Measurements from ENCODE around the gene ATP2B2. TPM values are rescaled to one million over a fixed set of nuclear protein-coding genes. Genes with fewer than 3 reads are reported as not detected.

Gene ATP2B2
- total and polyA plus RNA-seq, 2 donors from 2014 or later: 0.19 to 0.22 TPM

- FAIRE-seq (no peak), DNase-seq (peak in 3 of 5 donors; percentile 39 to 66 (median 57))
- intact Hi-C loops (cut with DNase I): no loop called here
- Histone ChIP-seq H3K9me3 (ENCODE audit: control insufficient read depth in 2 of 3, insufficient read depth in 1 of 3, low read length in 3 of 3) (no peaks in the 10 kb centered on the region), H3K4me3 (ENCODE audit: low read length in 3 of 3) (no peak overlapping the region), H3K27me3 (ENCODE audit: control insufficient read depth, insufficient read depth, low read length) (no peaks in the 10 kb centered on the region), H3K27ac (ENCODE audit: low read depth in 2 of 2, low read length in 2 of 2) (no peak overlapping the region), H3K9ac (ENCODE audit: low read length in 3 of 3) (no peak overlapping the region), H3K4me1 (ENCODE audit: control insufficient read depth in 2 of 3, insufficient read depth in 2 of 3, low read depth in 1 of 3, low read length in 3 of 3) (peaks cover 0 to 9% (median 0%) of the 10 kb centered on the region in 3 donors), H3K36me3 (ENCODE audit: control insufficient read depth in 2 of 3, insufficient read depth in 3 of 3, low read length in 3 of 3) (peaks cover 0 to 10% (median 0%) of the 10 kb centered on the region in 3 donors)
- no peak for TF ChIP-seq CTCF (IDR thresholded peaks at IDR 0.05; ENCODE audit: borderline replicate concordance, extremely low read depth, insufficient read depth)
These were observed 215.5 kb downstream of the ATP2B2 start for GRCh38 chr3:10289787-10290355.

GRCh38 chr3:10289077-10289476 lies 216.3 kb downstream of the ATP2B2 start:
- TF ChIP-seq CTCF (IDR thresholded peaks at IDR 0.05; ENCODE audit: borderline replicate concordance, extremely low read depth, insufficient read depth): no peak
- Histone ChIP-seq H3K9ac (ENCODE audit: low read length in 3 of 3) (no peak overlapping the region), H3K9me3 (ENCODE audit: control insufficient read depth in 2 of 3, insufficient read depth in 1 of 3, low read length in 3 of 3) (no peaks in the 10 kb centered on the region), H3K4me1 (ENCODE audit: control insufficient read depth in 2 of 3, insufficient read depth in 2 of 3, low read depth in 1 of 3, low read length in 3 of 3) (peaks cover 0 to 11% (median 0%) of the 10 kb centered on the region in 3 donors), H3K36me3 (ENCODE audit: control insufficient read depth in 2 of 3, insufficient read depth in 3 of 3, low read length in 3 of 3) (peaks cover 0 to 10% (median 0%) of the 10 kb centered on the region in 3 donors), H3K4me3 (ENCODE audit: low read length in 3 of 3) (no peak overlapping the region), H3K27me3 (ENCODE audit: control insufficient read depth, insufficient read depth, low read length) (no peaks in the 10 kb centered on the region), H3K27ac (ENCODE audit: low read depth in 2 of 2, low read length in 2 of 2) (no peak overlapping the region)
- intact Hi-C loops (cut with DNase I): no loop called here
- DNase-seq (no peak), FAIRE-seq (no peak)

GRCh38 chr3:10288575-10288960 lies 216.8 kb downstream of the ATP2B2 start:
- Histone ChIP-seq H3K4me1 (ENCODE audit: control insufficient read depth in 2 of 3, insufficient read depth in 2 of 3, low read depth in 1 of 3, low read length in 3 of 3) (peaks cover 0 to 13% (median 0%) of the 10 kb centered on the region in 3 donors), H3K36me3 (ENCODE audit: control insufficient read depth in 2 of 3, insufficient read depth in 3 of 3, low read length in 3 of 3) (peaks cover 0 to 10% (median 0%) of the 10 kb centered on the region in 3 donors), H3K27me3 (ENCODE audit: control insufficient read depth, insufficient read depth, low read length) (no peaks in the 10 kb centered on the region), H3K27ac (ENCODE audit: low read depth in 2 of 2, low read length in 2 of 2) (no peak overlapping the region), H3K4me3 (ENCODE audit: low read length in 3 of 3) (no peak overlapping the region), H3K9ac (ENCODE audit: low read length in 3 of 3) (no peak overlapping the region), H3K9me3 (ENCODE audit: control insufficient read depth in 2 of 3, insufficient read depth in 1 of 3, low read length in 3 of 3) (no peaks in the 10 kb centered on the region)
- TF ChIP-seq CTCF (IDR thresholded peaks at IDR 0.05; ENCODE audit: borderline replicate concordance, extremely low read depth, insufficient read depth): no peak
- FAIRE-seq (no peak), DNase-seq (no peak)
- intact Hi-C loops (cut with DNase I): no loop called here

Measured in kidney (tissue), 14 donors.